HT1080 (cell line): ENCODE measurements around the gene ZNF276. TPM values are rescaled to one million over a fixed set of nuclear protein-coding genes. Genes with fewer than 3 reads are reported as not detected.
"Not testable (repeated sequence)": the region's sequence is repeated elsewhere in the genome, so short reads cannot be mapped to it uniquely, and the experiment has no call there.

Experiments used
- DNase-seq: peaks from one replicate; pipeline ENCODE4 v3.0.0-alpha.2; 2015; ENCODE audit warnings: low read depth
- total RNA-seq: library from RNA; depleted of rRNA; stranded (reverse); fragments of >200 nt; shearing (Covaris generic); gene quantifications from 2 replicates; pipeline ENCODE4 v1.2.3, GENCODE V29; 2014

Gene ZNF276
- total RNA-seq, 1 experiment from 2014 or later: 14.8 TPM

DNA sequence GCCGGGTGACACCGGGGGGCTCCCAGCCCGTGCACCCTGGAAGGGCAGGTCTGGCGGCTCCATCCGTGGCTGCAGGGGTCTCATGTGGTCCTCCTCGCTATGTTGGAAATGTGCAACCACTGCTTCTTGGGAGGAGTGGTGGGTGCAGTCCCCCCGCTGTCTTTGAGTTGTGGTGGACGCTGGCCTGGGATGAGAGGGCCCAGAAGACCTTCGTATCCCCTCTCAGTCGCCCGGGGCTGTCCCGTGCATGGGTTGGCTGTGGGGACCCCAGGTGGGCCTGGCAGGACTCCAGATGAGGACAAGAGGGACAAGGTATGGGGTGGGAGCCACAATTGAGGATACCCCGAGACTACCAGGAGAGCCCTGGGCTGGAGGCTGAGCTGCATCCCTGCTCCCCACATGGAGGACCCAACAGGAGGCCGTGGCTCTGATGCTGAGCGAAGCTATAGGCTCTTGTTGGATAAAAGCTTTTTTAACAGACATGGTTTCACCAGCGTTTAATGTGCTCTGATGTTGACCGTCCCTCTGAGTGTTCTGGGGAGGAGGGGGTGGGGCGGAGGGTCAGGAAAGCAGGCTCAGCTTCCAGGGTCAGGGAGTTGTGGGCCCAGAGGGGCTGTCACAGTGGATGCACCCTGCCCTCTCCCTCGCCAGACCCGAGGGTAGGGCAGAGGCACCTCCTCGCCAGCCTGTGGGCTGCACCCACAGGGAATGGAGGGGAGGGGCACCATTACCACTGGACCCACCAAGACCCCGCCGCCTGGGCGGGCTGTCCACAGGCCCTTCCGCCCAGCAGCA is 25.3 kb upstream of the ZNF276 start:
- no peak for DNase-seq

- DNase-seq: no peak
Measured at GRCh38 chr16:89696670-89697128, 24.6 kb upstream of the ZNF276 start.

DNA sequence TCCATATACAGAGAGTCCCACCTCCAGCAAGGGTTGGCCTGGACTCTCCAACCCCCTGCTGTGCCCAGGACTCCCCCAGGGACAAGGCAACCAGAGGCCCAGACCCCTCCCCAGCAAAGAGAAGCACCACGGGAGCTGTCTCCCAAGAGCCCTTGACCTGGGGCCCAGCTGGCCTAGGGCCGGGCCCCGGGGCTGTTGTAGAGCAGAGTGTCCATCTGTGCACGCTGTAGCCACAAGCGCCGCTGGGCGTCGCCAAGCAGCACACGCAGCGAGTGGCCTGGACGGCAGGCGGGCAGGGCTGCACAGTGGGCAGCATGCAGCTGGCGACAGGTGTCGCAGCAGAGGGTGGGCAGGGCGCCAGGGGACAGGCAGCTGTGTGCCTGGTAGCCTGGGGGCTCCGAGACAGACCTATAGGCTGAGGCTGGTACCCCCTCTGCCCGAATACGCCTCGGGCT is 24.1 kb upstream of the ZNF276 start:
- no peak for DNase-seq

DNA sequence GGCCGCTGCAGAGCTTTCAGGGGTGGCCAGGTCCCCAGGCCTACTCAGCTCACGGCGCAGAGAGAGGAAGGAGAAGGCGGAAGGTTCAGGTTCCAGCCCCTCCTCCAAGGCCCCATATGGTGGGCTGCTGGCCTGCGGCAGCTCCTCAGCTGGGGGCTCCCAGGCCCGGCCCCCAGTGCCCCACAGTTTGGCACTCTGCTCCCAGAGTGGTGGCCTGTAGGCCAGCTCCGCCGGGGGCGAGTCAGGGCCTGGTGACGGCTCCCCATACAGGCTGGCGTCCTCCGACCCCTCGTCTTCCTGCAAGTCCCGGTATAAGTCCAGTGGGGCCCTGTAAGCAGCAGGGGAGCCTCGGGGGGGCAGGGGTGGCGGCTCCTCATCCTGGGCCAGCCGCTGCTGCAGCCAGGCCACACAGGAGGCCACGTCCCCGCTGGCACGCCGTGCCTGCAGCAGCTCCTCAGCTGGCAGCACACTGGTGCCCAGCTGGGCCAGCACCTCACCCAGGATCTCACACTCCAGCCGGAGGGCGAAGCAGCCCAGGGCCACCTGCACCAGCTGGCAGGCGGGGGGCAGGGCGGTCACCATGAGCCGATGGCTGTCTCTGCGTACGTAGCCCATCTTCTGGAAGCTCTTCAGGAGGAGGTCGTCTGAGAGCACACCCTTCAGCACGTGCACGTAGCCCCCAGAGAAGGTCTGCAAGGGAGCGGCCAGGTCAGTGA is 23.6 kb upstream of the ZNF276 start:
- no peak for DNase-seq

GRCh38 chr16:89698717-89699116 is 22.6 kb upstream of the ZNF276 start:
- DNase-seq: not testable (repeated sequence)

DNA sequence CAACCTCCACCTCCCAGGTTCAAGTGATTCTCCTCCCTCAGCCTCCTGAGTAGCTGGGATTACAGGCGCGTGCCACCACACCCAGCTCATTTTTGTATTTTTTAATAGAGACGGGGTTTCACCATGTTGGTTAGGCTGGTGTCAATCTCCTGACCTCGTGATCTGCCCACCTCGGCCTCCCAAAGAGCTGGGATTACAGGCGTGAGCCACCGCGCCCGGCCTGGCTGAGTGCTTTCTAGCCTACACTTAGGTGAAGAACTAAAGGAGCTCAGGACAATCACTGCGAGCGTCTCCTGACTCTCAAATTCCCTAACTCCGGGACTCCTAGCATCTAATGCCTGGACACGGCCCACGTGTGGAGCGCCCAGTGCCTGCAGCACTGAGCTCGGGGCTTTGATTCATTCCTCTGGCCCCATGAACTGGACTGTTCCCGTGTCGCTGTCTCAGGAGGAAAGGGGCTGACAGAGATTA is 21.7 kb upstream of the ZNF276 start:
- not testable (repeated sequence) for DNase-seq

DNA sequence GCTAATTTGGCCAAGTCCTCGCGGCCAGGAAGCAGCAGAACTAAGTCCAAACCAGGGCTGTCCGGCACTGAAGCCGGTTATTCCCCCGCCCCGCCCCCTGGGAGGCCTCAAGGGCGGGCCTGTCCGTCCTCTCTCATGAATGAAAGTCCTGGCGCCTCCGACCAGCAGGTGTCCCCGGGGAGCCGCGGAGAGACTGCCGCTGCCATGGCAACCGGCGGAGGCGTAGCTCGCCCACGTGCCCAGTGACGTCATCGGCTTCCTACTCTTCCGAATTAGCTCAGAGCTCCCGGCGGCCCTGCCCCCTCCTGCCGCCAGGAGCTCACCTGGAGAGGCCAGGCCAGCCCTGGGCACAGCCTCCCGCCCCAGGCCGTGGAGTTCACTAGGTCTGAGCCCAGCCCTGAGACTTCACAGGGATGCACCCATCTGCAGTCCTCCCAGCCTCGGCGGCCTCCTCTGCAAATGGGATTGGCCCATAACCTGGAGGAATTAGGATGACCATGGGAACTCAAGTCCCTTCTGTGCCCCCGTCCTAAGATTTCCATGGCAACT is 21.2 kb upstream of the ZNF276 start:
- peak; percentile 96 for DNase-seq

GRCh38 chr16:89700649-89701424 is 20.5 kb upstream of the ZNF276 start:
- DNase-seq: no peak

DNA sequence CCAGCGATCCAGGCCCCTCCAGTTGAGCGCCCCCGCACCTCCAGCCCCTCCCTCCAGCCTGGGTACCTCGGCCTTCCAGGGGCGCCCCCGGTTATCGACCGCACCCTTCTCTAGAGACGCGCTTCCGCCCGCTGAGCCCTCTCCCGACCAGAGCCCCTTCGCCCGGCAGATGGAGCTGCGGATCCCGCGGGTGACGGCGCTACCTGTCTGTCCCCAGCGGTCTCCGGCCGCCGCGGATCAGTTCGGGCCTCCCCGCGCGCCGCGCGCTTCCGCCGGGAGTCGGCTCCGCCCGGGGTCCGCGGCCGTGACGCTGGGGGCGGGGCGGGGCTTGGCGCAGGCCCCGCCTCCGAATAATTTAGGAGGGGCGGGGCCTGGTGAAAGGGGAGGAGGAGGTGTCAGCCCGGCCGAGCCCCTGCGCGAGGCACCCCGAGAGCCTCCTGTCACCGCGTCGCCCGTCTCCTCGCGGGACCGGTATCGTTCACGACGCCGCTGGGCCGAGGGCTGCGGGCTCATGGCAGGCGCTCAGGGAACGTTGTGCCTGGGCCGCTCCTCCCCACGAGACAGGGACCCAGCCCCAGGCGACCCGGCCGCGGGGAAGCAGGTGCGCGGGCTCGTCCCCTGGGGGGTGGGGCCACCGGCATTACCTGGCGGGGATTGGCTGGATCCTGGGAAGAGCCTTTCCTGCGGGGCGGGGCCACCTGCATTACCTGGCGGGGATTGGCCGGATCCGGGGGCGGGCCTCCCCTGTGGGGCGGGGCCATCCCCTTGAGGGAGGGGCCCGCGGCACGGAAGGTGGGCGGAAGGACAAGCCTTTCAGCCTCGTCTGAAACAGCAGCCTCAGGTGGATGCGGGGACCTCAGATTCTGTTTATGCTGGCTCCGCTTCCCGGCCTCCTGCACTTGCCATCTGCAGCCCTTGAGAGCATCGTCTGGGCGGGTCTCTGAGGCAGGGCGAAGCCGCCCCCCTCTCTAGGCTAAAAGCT is 19.6 kb upstream of the ZNF276 start, which contains the start of gene SPATA2L:
SPATA2L (minus strand) TSS at position 281 of the 982 bp plus-strand sequence. CDS start 473 bp downstream, outside the sequence.
- DNase-seq: peak; percentile 83

DNA sequence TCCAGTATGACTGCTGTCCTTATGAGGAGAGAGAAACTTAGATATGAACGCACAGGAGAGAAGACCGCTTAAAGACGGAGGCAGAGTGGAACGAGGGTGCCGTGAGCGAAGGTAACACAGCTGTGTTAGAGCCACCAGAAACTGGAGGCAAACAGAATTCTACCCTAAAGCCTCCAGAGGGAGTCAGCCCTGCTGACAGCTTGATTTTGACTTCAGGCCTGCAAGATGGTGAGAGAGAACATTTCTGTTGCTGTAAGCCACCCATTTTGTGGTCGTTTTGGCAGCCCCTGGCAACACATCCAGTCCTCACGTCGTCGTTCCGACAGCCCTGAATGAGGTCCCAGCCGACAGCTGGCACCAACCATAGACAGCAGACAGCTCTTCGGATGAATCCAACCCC is 17.1 kb upstream of the ZNF276 start:
- DNase-seq: no peak

- DNase-seq: no peak
Measured at GRCh38 chr16:89705006-89705405, 16.3 kb upstream of the ZNF276 start.

DNA sequence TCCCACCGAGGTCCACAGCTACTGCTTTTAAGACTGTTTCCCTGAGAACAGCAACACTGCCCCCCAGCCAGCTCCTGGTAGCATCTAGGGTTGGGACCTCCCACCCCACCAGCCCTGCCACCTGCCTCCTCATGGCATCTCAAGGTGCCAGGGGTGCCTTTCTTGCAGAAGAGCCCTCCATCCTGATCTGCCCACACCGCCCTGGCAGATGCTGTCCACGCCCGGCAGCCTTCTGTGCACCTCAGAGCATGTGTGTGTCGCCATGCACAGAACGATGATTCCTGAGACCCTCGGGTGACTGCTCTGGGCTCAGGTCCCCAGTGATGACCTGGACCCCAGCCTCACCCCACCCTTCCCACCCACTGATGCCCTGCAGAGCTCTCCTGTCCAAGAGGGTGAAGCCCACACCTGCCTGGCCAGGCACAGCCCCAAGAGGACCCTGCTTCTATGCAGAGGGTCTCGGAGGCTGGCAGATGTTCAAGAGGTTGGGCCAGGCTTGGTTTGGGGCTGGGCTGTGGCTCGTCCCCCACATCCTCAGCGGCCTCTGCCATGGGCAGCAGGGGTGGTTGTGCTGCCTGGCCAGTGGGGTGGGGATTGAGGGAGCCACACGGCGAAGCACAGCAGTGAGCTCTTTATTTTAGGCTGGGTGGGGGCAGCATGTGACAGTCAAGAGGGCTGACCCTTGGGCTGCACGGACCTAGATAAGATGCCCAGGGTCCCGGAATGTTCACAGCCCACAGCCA is 14.6 kb upstream of the ZNF276 start:
- DNase-seq: no peak

- DNase-seq: no peak
Measured at GRCh38 chr16:89707695-89708094, 13.6 kb upstream of the ZNF276 start.

DNA sequence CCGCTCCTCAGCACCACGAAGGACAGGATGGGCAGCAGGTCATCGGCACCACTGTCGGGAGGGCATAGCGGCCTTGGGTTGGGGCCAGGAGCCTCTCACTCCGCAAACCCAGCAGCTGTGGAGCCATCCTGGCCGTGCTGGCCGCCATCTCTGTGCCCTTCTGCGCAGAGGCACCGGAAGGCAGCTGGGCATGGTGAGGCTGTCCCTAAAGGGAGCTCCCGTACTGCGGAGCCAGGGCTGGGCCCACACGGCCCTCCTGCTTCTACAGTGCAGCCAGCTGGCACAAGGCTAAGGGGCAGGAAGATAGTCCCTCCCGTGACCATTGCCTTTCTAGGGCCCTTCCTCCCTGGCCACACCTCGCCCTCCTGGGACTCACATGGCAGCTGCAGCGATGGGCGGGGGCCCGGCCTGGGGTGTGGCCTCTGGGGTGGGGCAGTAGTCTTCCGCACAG is 12.8 kb upstream of the ZNF276 start:
- DNase-seq: no peak

- DNase-seq: no peak
Measured at GRCh38 chr16:89709166-89709565, 12.2 kb upstream of the ZNF276 start.

DNA sequence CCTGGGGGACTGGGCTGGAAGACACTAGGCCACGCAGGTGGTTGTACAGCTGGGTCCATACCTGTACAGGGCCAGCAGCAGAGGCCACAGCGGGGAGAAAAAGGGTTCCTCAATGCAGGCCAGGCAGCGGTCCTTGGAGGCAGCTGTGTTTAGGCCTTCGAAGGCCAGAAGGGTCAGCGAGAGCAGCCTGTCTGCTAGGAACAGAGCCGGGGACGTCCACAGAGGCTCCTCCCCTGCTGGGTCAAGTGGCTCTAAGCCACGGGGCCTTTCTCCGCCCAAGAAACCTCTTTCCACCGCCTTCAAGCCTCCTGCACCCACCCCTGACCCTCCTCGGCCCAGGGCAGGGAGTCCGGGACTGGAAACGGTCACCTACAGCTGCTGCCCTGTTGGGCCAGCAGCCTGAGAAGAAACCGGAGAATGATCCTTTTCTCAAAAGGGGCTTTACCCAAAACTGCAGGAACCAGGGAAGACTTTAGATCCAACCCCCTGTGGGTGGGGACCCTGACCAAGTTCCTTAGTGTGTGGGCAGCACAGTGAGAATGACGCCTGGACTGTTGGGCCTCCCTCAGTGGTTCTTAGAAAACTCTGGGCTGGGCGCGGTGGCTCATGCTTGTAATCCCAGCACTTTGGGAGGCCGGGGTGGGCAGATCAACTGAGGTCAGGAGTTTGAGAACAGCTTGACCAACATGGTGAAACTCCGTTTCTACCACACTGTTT is 11.5 kb upstream of the ZNF276 start:
- DNase-seq: no peak

DNA sequence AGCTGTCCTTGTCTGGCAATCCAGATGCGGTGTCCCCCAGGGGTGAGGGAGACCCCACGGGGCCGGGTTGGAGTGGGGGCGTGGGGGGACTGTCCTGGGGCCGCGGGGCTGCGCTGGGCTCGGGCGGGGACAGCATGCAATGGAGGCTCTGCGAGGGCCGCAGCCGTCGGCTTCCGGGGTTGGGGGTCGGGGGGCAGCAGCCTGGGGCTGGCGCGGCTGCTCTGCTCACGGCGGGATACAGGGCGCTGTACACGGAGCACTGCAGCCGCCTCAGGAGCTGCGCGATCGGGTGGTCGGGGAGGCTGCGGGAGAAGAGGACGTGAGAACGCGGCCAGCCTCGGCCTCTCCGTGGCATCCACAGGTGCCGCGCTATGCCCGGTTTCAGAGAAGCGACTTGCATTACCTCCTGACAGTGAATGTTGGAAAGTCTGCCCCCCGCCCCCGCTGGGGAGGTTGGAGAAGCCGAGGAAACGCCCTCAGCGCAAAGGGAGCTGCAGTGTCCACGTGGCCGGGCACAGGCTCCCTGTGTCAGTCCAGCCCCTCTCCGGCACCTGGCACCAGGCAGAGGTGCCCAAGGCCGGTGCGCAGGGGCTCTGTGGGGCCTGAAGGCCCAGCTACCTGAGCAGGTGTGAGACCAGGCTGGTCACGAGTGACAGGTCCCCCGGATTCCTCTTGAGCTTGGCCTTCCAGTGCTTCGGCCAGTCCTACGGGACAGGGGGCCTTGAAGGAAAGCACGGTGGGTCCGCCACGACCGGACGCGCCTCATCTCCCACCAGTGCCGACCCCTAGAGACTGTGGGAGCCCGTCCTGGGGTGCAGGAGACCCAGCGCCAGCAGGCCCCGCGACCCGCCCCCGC is 10.4 kb upstream of the ZNF276 start:
- no peak for DNase-seq
